DOHH2 (cell line): ENCODE data around the gene TRAF3.
"Not testable (repeated sequence)": the region's sequence is repeated elsewhere in the genome, so short reads cannot be mapped to it uniquely, and the experiment has no call there.

Source experiments
- H3F3A ChIP-seq: fragments of 200-600 bp; sonication (generic), shearing (Covaris generic); 2 replicates; pipeline ENCODE4 v1.6.0; 2016; ENCODE audit warnings: antibody characterized with exemption, mild to moderate bottlenecking; ENCODE audit not compliant: control insufficient read depth, insufficient read depth
- H3K27ac ChIP-seq: fragments of 200-600 bp; sonication (generic); 2 replicates; pipeline ENCODE4 v1.5.1; 2014; ENCODE audit warnings: low read depth, mild to moderate bottlenecking, low read length, moderate library complexity
- H3K27me3 ChIP-seq: fragments of 200-600 bp; sonication (generic); 2 replicates; pipeline ENCODE4 v1.6.1; 2014; ENCODE audit warnings: mild to moderate bottlenecking, low read length, mixed read lengths; ENCODE audit not compliant: control insufficient read depth
- H3K36me3 ChIP-seq: fragments of 200-600 bp; sonication (generic); 2 replicates; pipeline ENCODE4 v1.6.1; 2014; ENCODE audit warnings: mild to moderate bottlenecking, low read length, moderate library complexity, mixed read lengths; ENCODE audit not compliant: control insufficient read depth
- H3K4me1 ChIP-seq: fragments of 200-600 bp; sonication (generic); 2 replicates; pipeline ENCODE4 v1.6.1; 2014; ENCODE audit warnings: mild to moderate bottlenecking, low read length, mixed read lengths; ENCODE audit not compliant: control insufficient read depth
- H3K4me2 ChIP-seq: fragments of 200-600 bp; sonication (generic); 2 replicates; pipeline ENCODE4 v1.6.0; 2014; ENCODE audit warnings: mild to moderate bottlenecking, low read length, moderate library complexity
- H3K4me3 ChIP-seq: fragments of 200-600 bp; sonication (generic); 2 replicates; pipeline ENCODE4 v1.5.1; 2014; ENCODE audit warnings: mild to moderate bottlenecking, low read length, mixed read lengths
- H3K79me2 ChIP-seq: fragments of 200-600 bp; sonication (generic); 2 replicates; pipeline ENCODE4 v1.6.1; 2014; ENCODE audit warnings: mild to moderate bottlenecking, low read length, mixed read lengths; ENCODE audit not compliant: control insufficient read depth
- H3K9me2 ChIP-seq: fragments of 200-600 bp; sonication (generic); replicated peaks from 2 replicates; pipeline ENCODE4 v1.6.1; 2014; ENCODE audit warnings: mild to moderate bottlenecking, low read length, mixed read lengths; ENCODE audit not compliant: control insufficient read depth
- H3K9me3 ChIP-seq: fragments of 200-600 bp; sonication (generic); 2 replicates; pipeline ENCODE4 v1.6.1; 2014; ENCODE audit warnings: antibody characterized with exemption, low read length, mixed read lengths; ENCODE audit not compliant: control insufficient read depth, insufficient read depth
- H4K20me1 ChIP-seq: fragments of 200-600 bp; sonication (generic); 2 replicates; pipeline ENCODE4 v1.6.0; 2014; ENCODE audit warnings: low read depth, mild to moderate bottlenecking, antibody characterized with exemption, low read length, moderate library complexity; ENCODE audit not compliant: control insufficient read depth, insufficient read depth
- EZH2phosphoT487 ChIP-seq: fragments of 200-600 bp; sonication (generic); IDR thresholded peaks from 2 replicates; pipeline ENCODE4 v1.6.1; 2017; ENCODE audit warnings: borderline replicate concordance, mild to moderate bottlenecking, antibody characterized with exemption, low read length, moderate library complexity, mixed read lengths
- TF ChIP-seq, protein P1 (sequence below): fragments of 200-600 bp; sonication (generic); IDR thresholded peaks from one replicate; pipeline ENCODE4 v1.5.1; 2014; ENCODE audit warnings: antibody characterized with exemption, mild to moderate bottlenecking, low read depth, low read length; ENCODE audit not compliant: poor library complexity, severe bottlenecking

TRAF3 gene

DNA sequence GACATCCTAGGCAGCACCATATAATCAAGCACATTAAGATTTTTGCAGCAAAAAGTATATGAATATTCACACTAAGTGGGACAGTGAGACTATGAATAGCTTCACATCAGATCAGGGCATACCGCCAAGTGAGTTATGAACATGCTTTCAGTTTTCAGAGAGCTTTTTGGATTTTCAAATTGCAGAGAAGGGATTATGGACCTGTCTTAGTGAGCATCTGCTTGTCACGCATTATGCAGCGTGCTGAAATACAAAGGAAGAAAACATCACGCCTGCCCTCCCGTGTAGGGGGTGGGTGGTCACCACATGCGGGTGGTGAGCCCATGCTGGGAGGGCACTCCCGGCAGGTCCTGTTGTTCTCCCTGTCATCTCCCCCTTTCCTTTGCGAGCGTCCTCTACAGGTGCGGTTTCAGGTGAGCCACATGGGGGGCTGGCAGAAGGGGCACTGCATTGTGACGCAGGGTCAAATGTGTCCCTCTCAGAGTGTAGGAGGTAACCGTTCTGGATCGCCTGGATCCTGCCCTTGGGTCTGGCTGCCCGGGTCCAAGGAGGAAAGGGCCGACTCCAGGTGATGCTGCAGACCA lies 42.6 kb downstream of the TRAF3 start:
- Histone ChIP-seq H3K4me1 (peaks cover 36% of the 10 kb centered on the region), H3K27me3 (no peaks in the 10 kb centered on the region), H3F3A (0 out of 2 replicates have a peak, but pooled peaks cover 3% of the 10 kb centered on the region), H3K9me2 (no peaks in the 10 kb centered on the region), H3K79me2 (peaks cover 88% of the 10 kb centered on the region), H3K27ac (no peak overlapping the region), H3K36me3 (peaks cover 4% of the 10 kb centered on the region; the same call in 1 of the 2 replicates), H3K9me3 (no peaks in the 10 kb centered on the region), H3K4me3 (no peak overlapping the region), H4K20me1 (peaks cover 18% of the 10 kb centered on the region), H3K4me2 (peak overlapping the region; percentile 23)
- TF ChIP-seq, protein P1, sequence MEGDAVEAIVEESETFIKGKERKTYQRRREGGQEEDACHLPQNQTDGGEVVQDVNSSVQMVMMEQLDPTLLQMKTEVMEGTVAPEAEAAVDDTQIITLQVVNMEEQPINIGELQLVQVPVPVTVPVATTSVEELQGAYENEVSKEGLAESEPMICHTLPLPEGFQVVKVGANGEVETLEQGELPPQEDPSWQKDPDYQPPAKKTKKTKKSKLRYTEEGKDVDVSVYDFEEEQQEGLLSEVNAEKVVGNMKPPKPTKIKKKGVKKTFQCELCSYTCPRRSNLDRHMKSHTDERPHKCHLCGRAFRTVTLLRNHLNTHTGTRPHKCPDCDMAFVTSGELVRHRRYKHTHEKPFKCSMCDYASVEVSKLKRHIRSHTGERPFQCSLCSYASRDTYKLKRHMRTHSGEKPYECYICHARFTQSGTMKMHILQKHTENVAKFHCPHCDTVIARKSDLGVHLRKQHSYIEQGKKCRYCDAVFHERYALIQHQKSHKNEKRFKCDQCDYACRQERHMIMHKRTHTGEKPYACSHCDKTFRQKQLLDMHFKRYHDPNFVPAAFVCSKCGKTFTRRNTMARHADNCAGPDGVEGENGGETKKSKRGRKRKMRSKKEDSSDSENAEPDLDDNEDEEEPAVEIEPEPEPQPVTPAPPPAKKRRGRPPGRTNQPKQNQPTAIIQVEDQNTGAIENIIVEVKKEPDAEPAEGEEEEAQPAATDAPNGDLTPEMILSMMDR, result no peak
- TF ChIP-seq EZH2phosphoT487, result no peak

DNA sequence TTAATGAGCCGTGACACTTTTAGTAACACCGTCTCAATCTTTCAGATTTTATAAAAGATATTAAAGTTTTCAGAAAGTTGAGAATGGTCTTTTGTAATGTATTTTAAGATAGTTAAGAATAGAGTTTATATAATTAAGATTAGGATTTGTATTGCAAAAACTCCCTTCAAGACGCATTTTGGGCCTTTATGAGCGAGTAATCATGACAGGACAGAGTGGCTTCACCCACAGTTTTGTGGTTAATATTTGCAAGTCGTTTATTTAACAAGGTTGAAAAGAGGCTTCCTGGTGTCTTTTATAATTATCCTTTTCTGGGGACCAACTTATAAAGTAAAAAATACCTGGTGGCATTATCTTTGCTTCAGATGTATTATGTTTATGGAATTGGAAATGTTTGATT lies 44.0 kb downstream of the TRAF3 start:
- Histone ChIP-seq H3K4me3 (no peak overlapping the region), H3K79me2 (peaks cover 87% of the 10 kb centered on the region), H3F3A (0 out of 2 replicates have a peak, but pooled peaks cover 3% of the 10 kb centered on the region), H3K9me3 (no peaks in the 10 kb centered on the region), H3K4me2 (peak overlapping the region; percentile 32), H3K4me1 (peaks cover 36% of the 10 kb centered on the region), H3K36me3 (peaks cover 4% of the 10 kb centered on the region; the same call in 1 of the 2 replicates), H3K27ac (no peak overlapping the region), H4K20me1 (peaks cover 18% of the 10 kb centered on the region), H3K27me3 (no peaks in the 10 kb centered on the region), H3K9me2 (no peaks in the 10 kb centered on the region)
- TF ChIP-seq, protein P1, result no peak
- TF ChIP-seq EZH2phosphoT487, result no peak

DNA sequence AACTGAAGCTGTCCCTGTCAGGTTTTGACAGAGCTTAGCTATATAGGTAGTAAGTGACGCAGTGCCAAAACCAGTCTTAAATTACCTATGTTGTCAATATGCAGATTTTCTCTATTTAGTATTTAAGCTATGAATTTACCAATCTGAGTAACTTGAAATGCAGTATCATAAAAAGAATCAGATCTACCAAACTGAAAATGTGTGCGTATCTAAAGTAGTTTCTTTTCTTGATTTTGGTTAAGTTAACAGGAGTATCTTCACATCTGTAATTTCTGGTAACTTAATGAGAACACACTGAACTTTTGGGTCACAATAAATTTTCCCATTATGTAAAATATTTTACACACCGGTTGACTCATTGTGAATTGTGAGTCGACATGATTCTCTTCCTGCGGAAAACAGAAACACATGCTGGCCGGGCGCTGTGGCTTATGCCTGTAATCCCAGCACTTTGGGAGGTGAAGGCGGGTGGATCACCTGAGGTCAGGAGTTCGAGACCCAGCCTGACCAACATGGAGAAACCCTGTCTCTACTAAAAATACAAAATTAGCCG lies 45.1 kb downstream of the TRAF3 start:
- Histone ChIP-seq H3K4me3 (no peak overlapping the region), H3K9me2 (no peaks in the 10 kb centered on the region), H3K27me3 (no peaks in the 10 kb centered on the region), H3K4me1 (peaks cover 36% of the 10 kb centered on the region), H4K20me1 (peaks cover 10% of the 10 kb centered on the region), H3K79me2 (peaks cover 88% of the 10 kb centered on the region), H3F3A (0 out of 2 replicates have a peak, but pooled peaks cover 3% of the 10 kb centered on the region), H3K36me3 (no peaks in the 10 kb centered on the region), H3K27ac (no peak overlapping the region), H3K9me3 (no peaks in the 10 kb centered on the region), H3K4me2 (no peak overlapping the region)
- TF ChIP-seq EZH2phosphoT487, result no peak
- TF ChIP-seq, protein P1, result no peak

DNA sequence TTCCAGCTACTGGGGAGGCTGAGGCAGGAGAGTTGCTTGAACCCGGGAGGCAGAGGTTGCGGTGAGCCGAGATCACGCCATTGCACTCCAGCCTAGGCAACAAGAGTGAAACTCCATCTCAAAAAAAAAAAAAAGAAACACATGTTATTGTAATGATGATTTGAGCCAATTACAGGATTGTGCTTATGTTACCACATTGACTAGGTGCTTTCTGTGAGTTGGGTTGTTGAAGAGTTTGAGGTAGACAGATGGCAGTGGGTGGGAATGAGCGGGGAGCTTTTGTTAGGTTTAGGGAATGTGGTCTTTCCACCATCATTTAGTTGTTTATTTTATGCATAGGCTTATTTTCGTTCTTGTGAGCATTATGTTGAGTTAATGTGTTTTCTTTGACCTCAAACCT lies 45.6 kb downstream of the TRAF3 start:
- not testable (repeated sequence) for H3K27me3 ChIP-seq, H4K20me1 ChIP-seq, H3K9me2 ChIP-seq, H3K4me3 ChIP-seq, H3K4me2 ChIP-seq, H3K9me3 ChIP-seq, H3K36me3 ChIP-seq, H3F3A ChIP-seq, H3K27ac ChIP-seq
- H3K4me1 ChIP-seq, result peaks cover 33% of the 10 kb centered on the region
- peaks cover 88% of the 10 kb centered on the region for H3K79me2 ChIP-seq
